Astrocyte (in vitro differentiated cells and primary cell): ENCODE measurements around the gene WDR43. TPM values are rescaled to one million over a fixed set of nuclear protein-coding genes. Genes with fewer than 3 reads are reported as not detected.

Experiments
- DNase-seq: peaks from one replicate; pipeline ENCODE4 v3.0.0-alpha.2; 2010; ENCODE audit warnings: low read depth
- FAIRE-seq: peaks from 2 replicates; lab custom pipeline; 2011; peaks lifted over from hg19 to GRCh38; lab: Jason Lieb, UNC
- H2AFZ ChIP-seq: 2 replicates; pipeline ENCODE4 v1.6.0; 2012; ENCODE audit warnings: low read depth, low read length, inconsistent platforms
- H3K27ac ChIP-seq: 2 replicates; pipeline ENCODE4 v1.5.1; 2011; ENCODE audit warnings: low read depth, low read length, inconsistent platforms
- H3K27me3 ChIP-seq: 2 replicates; pipeline ENCODE4 v1.6.0; 2011; ENCODE audit warnings: low read length, inconsistent platforms; ENCODE audit not compliant: insufficient read depth
- H3K36me3 ChIP-seq: 2 replicates; pipeline ENCODE4 v1.5.1; 2011; ENCODE audit warnings: low read length, inconsistent platforms; ENCODE audit not compliant: insufficient read depth
- H3K4me1 ChIP-seq: 2 replicates; pipeline ENCODE4 v1.5.1; 2011; ENCODE audit warnings: low read length, inconsistent platforms; ENCODE audit not compliant: insufficient read depth
- H3K4me2 ChIP-seq: 2 replicates; pipeline ENCODE4 v1.6.0; 2012; ENCODE audit warnings: low read length, inconsistent platforms
- H3K4me3 ChIP-seq: 2 replicates; pipeline ENCODE4 v1.5.1; 2011; ENCODE audit warnings: low read depth, mild to moderate bottlenecking, low read length, inconsistent platforms; ENCODE audit not compliant: insufficient read depth
- H3K79me2 ChIP-seq: 2 replicates; pipeline ENCODE4 v1.6.0; 2012; ENCODE audit warnings: mild to moderate bottlenecking, low read length, inconsistent platforms; ENCODE audit not compliant: insufficient read depth
- H3K9ac ChIP-seq: 2 replicates; pipeline ENCODE4 v1.6.0; 2012; ENCODE audit warnings: mild to moderate bottlenecking, low read length, inconsistent platforms
- H3K9me3 ChIP-seq: 2 replicates; pipeline ENCODE4 v1.5.1; 2012; ENCODE audit warnings: low read depth, mild to moderate bottlenecking, low read length, inconsistent platforms; ENCODE audit not compliant: insufficient read depth
- H4K20me1 ChIP-seq: 2 replicates; pipeline ENCODE4 v1.6.0; 2012; ENCODE audit warnings: low read length, inconsistent platforms; ENCODE audit not compliant: insufficient read depth
- H3K27ac Mint-ChIP-seq: one replicate; pipeline ENCODE4 v1.8.0; 2021; ENCODE audit warnings: mild to moderate bottlenecking, mixed read lengths; ENCODE audit not compliant: unreplicated experiment
- H3K27me3 Mint-ChIP-seq: one replicate; pipeline ENCODE4 v1.8.0; 2021; ENCODE audit warnings: low read depth, mixed read lengths; ENCODE audit not compliant: unreplicated experiment
- H3K36me3 Mint-ChIP-seq: one replicate; pipeline ENCODE4 v1.8.0; 2021; ENCODE audit warnings: low read depth, mixed read lengths; ENCODE audit not compliant: unreplicated experiment
- H3K4me1 Mint-ChIP-seq: one replicate; pipeline ENCODE4 v1.8.0; 2021; ENCODE audit warnings: low read depth, mixed read lengths; ENCODE audit not compliant: unreplicated experiment
- H3K4me3 Mint-ChIP-seq: one replicate; pipeline ENCODE4 v1.8.0; 2021; ENCODE audit warnings: mild to moderate bottlenecking, moderate library complexity, mixed read lengths; ENCODE audit not compliant: unreplicated experiment
- H3K9me3 Mint-ChIP-seq: one replicate; pipeline ENCODE4 v1.8.0; 2021; ENCODE audit warnings: mild to moderate bottlenecking, mixed read lengths; ENCODE audit not compliant: unreplicated experiment
- EZH2 ChIP-seq: IDR thresholded peaks from 2 replicates; pipeline ENCODE4 v1.6.1; 2012; ENCODE audit warnings: mild to moderate bottlenecking, low read length, inconsistent platforms; ENCODE audit not compliant: insufficient read depth
- total RNA-seq: library from RNA; stranded (reverse); gene quantifications from 2 replicates; pipeline ENCODE4 v1.2.1, GENCODE V29; 2021
- TF ChIP-seq, protein P1 (sequence below): IDR thresholded peaks from 2 replicates; pipeline ENCODE4 v1.5.1; 2011; ENCODE audit warnings: low read depth, mild to moderate bottlenecking, inconsistent platforms, low read length, moderate library complexity; ENCODE audit not compliant: insufficient read depth

Gene WDR43
- total RNA-seq, 1 donor from 2014 or later, result 83.9 TPM

DNA sequence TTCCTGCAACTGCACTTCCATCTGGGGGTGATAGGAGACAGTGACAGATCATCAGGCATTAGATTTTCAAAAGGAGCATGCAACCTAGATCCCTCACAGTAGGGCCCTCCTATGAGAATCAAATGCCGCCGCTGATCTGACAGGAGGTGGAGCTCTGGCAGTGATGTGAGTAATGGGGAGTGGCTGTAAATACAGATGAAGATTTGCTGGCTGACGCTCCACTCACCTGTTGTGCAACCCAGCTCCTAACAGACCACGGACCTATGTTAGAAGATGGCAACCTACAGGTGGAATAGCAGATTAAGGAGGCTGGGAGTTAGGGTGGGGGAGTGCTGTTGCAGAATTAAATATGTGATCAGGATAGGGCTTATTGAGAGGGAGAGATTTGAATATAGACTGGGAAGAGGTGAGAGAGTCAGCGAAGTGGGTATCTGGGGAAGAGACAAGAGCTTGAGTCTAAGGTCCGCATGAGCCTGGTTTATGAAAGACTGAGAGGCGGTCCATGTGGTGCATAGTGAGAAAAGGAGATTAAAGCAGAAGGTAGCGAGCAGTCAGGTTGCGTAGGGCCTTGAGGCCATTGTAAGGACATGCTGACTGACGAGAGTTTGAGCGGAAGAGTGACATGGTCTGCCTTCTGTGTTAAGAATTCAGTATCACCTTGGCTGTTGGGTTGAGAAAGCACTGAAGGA is 55.3 kb downstream of the WDR43 start:
- Histone ChIP-seq H3K27me3 (no peaks in the 10 kb centered on the region), H3K4me3 (no peak overlapping the region), H3K79me2 (peaks cover 2% of the 10 kb centered on the region), H3K9ac (no peak overlapping the region), H3K4me1 (no peaks in the 10 kb centered on the region), H3K27ac (no peak overlapping the region), H3K4me2 (no peak overlapping the region), H3K36me3 (peaks cover 36% of the 10 kb centered on the region), H2AFZ (no peak overlapping the region), H3K9me3 (no peaks in the 10 kb centered on the region), H4K20me1 (peaks cover 42% of the 10 kb centered on the region)
- H3K27ac Mint-ChIP-seq, result no peak overlapping the region
- H3K27me3 Mint-ChIP-seq, result no peaks in the 10 kb centered on the region
- H3K36me3 Mint-ChIP-seq, result peaks cover 27% of the 10 kb centered on the region
- H3K4me1 Mint-ChIP-seq, result peaks cover 10% of the 10 kb centered on the region
- TF ChIP-seq EZH2, result no peak
- TF ChIP-seq, protein P1, sequence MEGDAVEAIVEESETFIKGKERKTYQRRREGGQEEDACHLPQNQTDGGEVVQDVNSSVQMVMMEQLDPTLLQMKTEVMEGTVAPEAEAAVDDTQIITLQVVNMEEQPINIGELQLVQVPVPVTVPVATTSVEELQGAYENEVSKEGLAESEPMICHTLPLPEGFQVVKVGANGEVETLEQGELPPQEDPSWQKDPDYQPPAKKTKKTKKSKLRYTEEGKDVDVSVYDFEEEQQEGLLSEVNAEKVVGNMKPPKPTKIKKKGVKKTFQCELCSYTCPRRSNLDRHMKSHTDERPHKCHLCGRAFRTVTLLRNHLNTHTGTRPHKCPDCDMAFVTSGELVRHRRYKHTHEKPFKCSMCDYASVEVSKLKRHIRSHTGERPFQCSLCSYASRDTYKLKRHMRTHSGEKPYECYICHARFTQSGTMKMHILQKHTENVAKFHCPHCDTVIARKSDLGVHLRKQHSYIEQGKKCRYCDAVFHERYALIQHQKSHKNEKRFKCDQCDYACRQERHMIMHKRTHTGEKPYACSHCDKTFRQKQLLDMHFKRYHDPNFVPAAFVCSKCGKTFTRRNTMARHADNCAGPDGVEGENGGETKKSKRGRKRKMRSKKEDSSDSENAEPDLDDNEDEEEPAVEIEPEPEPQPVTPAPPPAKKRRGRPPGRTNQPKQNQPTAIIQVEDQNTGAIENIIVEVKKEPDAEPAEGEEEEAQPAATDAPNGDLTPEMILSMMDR, result no peak
- no peak overlapping the region for H3K4me3 Mint-ChIP-seq
- H3K9me3 Mint-ChIP-seq, result peaks cover 12% of the 10 kb centered on the region
- DNase-seq, result no peak
- FAIRE-seq, result no peak

DNA sequence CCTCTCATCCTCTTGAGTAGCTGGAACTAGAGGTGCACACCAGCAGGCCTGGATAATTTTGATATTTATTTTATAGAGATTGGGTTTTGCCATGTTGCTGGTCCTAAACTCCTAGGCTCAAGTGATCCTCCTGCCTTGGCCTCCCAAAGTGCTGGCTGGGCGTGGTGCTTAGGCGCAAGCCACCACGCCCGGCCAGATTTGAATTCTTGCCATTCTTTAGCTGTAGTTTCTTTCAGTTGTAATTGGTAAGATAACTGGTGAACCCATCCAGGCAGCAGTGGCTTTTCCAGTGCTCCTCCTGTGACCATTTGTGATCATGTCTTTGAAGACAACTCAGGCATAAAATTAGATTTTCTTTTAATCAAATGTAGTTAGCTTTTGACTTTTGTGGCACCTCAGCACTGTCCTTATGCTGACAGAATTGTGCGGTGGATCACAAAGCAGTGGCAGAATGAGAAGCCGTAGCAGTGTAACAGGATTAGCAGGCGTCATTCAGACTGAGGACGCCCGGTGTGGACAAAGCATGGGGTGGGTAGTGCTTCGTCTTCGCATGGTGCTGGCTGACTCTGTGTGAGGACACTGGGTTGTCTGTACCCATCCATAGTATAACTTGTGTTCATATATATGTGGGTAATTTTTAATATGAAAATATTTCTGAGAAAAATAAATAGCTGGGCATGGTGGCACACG is 56.6 kb downstream of the WDR43 start:
- Histone ChIP-seq H3K79me2 (no peaks in the 10 kb centered on the region), H3K27me3 (no peaks in the 10 kb centered on the region), H3K36me3 (peaks cover 25% of the 10 kb centered on the region), H3K4me3 (no peak overlapping the region), H3K9ac (no peak overlapping the region), H3K4me1 (no peaks in the 10 kb centered on the region), H4K20me1 (peaks cover 34% of the 10 kb centered on the region), H3K9me3 (no peaks in the 10 kb centered on the region), H3K27ac (no peak overlapping the region), H3K4me2 (no peak overlapping the region), H2AFZ (no peak overlapping the region)
- H3K27ac Mint-ChIP-seq, result no peak overlapping the region
- H3K36me3 Mint-ChIP-seq, result peaks cover 25% of the 10 kb centered on the region
- no peaks in the 10 kb centered on the region for H3K27me3 Mint-ChIP-seq
- no peak for FAIRE-seq
- no peak overlapping the region for H3K4me3 Mint-ChIP-seq
- TF ChIP-seq, protein P1, result no peak
- no peak for TF ChIP-seq EZH2
- H3K9me3 Mint-ChIP-seq, result peaks cover 12% of the 10 kb centered on the region
- DNase-seq, result no peak
- H3K4me1 Mint-ChIP-seq, result peaks cover 14% of the 10 kb centered on the region
